Spleen (tissue), 11 donors: ENCODE measurements around the gene NLN. TPM values are rescaled to one million over a fixed set of nuclear protein-coding genes. Genes with fewer than 3 reads are reported as not detected.
A peak's percentile ranks its signal among the peaks of the same experiment; 100 is the strongest.

ENCODE experiments used
- DNase-seq: peaks from one replicate; pipeline ENCODE4 v3.0.0-alpha.2; 2020
- H3K27ac ChIP-seq, 8 donors: fragments of 200-600 bp; sonication (generic) in 7 of 8; 1 replicate in 4 of 8; 2 replicates in 4 of 8; pipeline versions ENCODE4 v1.5.0 to v1.8.0; 2016 to 2021; ENCODE audit warnings: inconsistent platforms in 4 of 8, mild to moderate bottlenecking in 4 of 8, moderate library complexity in 1 of 8
- H3K27me3 ChIP-seq, 7 donors: fragments of 200-600 bp; sonication (generic) in 6 of 7; replicated peaks in 1 of 7; 1 replicate in 4 of 7; 2 replicates in 3 of 7; pipeline versions ENCODE4 v1.5.0 to v1.8.0; 2016 to 2021; ENCODE audit warnings: inconsistent platforms in 3 of 7, mild to moderate bottlenecking in 1 of 7
- H3K36me3 ChIP-seq, 6 donors: fragments of 200-600 bp; sonication (generic) in 5 of 6; 1 replicate in 4 of 6; 2 replicates in 2 of 6; pipeline versions ENCODE4 v1.5.0 to v1.8.0; 2016 to 2021; ENCODE audit warnings: inconsistent platforms in 2 of 6
- H3K4me1 ChIP-seq, 6 donors: fragments of 200-600 bp; sonication (generic) in 5 of 6; 1 replicate in 3 of 6; 2 replicates in 3 of 6; pipeline versions ENCODE4 v1.5.0 to v1.8.0; 2016 to 2021; ENCODE audit warnings: inconsistent platforms in 3 of 6
- H3K4me3 ChIP-seq, 8 donors: fragments of 200-600 bp; sonication (generic) in 7 of 8; 1 replicate in 4 of 8; 2 replicates in 4 of 8; pipeline versions ENCODE4 v1.5.0 to v1.8.0; 2016 to 2021; ENCODE audit warnings: inconsistent platforms in 4 of 8, mild to moderate bottlenecking in 4 of 8, moderate library complexity in 2 of 8
- H3K9me3 ChIP-seq, 8 donors: fragments of 200-600 bp; sonication (generic) in 7 of 8; 1 replicate in 4 of 8; 2 replicates in 4 of 8; pipeline versions ENCODE4 v1.5.0 to v1.8.0; 2016 to 2021; ENCODE audit warnings: inconsistent platforms in 4 of 8
- CTCF ChIP-seq, 11 experiments: fragments of 200-600 bp in 7 of 11; fragments of 450-650 bp in 4 of 11; sonication (generic) in 4 of 11; IDR thresholded peaks in 8 of 11; conservative IDR thresholded peaks in 3 of 11; 1 replicate in 7 of 11; 2 replicates in 4 of 11; pipeline versions ENCODE4 v1.4.0 to v1.8.0; 2016 to 2021; ENCODE audit warnings: antibody characterized with exemption in 11 of 11, inconsistent platforms in 4 of 11, mild to moderate bottlenecking in 1 of 11
- POLR2A ChIP-seq, 3 donors: fragments of 450-650 bp; IDR thresholded peaks; one replicate each; pipeline ENCODE4 v1.5.1; 2017; ENCODE audit warnings: antibody characterized with exemption in 3 of 3, mild to moderate bottlenecking in 1 of 3
- POLR2AphosphoS5 ChIP-seq, 3 donors: sonication (generic); formaldehyde crosslinking; IDR thresholded peaks; one replicate each; pipeline ENCODE4 v1.5.1; 2017; ENCODE audit warnings: antibody characterized with exemption in 3 of 3
- WGBS, 5 donors: extraction: QIAGEN DNeasy Blood & Tissue Kit in 3 of 5; methylation state at CpG; one replicate each; pipeline versions ENCODE4 v1.1.5 to v1.1.7; 2013 to 2018; 5-methylcytosine and 5-hydroxymethylcytosine counted together
- intact Hi-C: fragments of 100-400 bp; cut with DNase I; formaldehyde crosslinking; loops from one replicate; pipeline ENCODE4 v1.15.0; 2023; ENCODE audit warnings: low total_unique reads
- polyA plus RNA-seq, 3 donors: library from polyadenylated mRNA; stranded (reverse); fragments of 200-250 nt; gene quantifications; one replicate each; pipeline ENCODE4 v1.2.1, GENCODE V29; 2013
- total RNA-seq, 7 donors: library from RNA; depleted of rRNA in 3 of 7; stranded (reverse); fragments of >200 nt in 3 of 7; fragmentation: NEBNext Ultra II Directional in 4 of 7; extraction: Animal tissue kit (Norgen Biotek cat#: 25700) in 4 of 7; gene quantifications; one replicate each; pipeline versions ENCODE4 v1.1.0 to v1.2.1, GENCODE V29; 2016 to 2021
- donor health status: healthy with polysubstance abuse.
- donor health status: DM: no; HTN: no; CAD: no; lungs with moderate emphysema.
- donor health status: DM: no; HTN: no; CAD: no.
- donor health status: Bipolar disorder and iron deficiency.
- donor health status: healthy.
- donor health status: DM: no; HTN: no; CAD: no.
- donor health status: DM: yes; HTN: yes; CAD: no.

NLN gene
- total and polyA plus RNA-seq, 10 donors: 1.3 to 24.8 (median 9.0) TPM

GRCh38 chr5:65682148-65682547 lies 39.9 kb upstream of the NLN start:
- Histone ChIP-seq H3K4me1 (no peaks in the 10 kb centered on the region), H3K27ac (no peak overlapping the region), H3K27me3 (no peaks in the 10 kb centered on the region), H3K9me3 (no peaks in the 10 kb centered on the region), H3K36me3 (peaks cover 0 to 82% (median 42%) of the 10 kb centered on the region in 6 donors), H3K4me3 (no peak overlapping the region)
- WGBS, 5 donors: 90 to 96% (median 92%) methylated on average over 3 of the region's 3 CpGs
- TF ChIP-seq POLR2A (IDR thresholded peaks at IDR 0.05): no peak
- no peak for TF ChIP-seq POLR2AphosphoS5 (IDR thresholded peaks at IDR 0.05)
- TF ChIP-seq CTCF (IDR thresholded peaks at IDR 0.05 in 8 of 11, conservative IDR thresholded peaks at IDR 0.05 in 3 of 11): no peak
- intact Hi-C loops: no loop called here
- DNase-seq: no peak

GRCh38 chr5:65693121-65693520 lies 28.9 kb upstream of the NLN start:
- no peak overlapping the region for H3K4me3 ChIP-seq
- peaks cover 0 to 80% (median 7%) of the 10 kb centered on the region in 6 donors for H3K36me3 ChIP-seq
- H3K4me1 ChIP-seq: peaks cover 0 to 3% (median 0%) of the 10 kb centered on the region in 6 donors
- WGBS, 5 donors: 79 to 91% (median 87%) methylated on average over 2 of the region's 2 CpGs
- intact Hi-C loops: no loop called here
- H3K9me3 ChIP-seq: no peaks in the 10 kb centered on the region
- TF ChIP-seq POLR2A (IDR thresholded peaks at IDR 0.05) (no peak), POLR2AphosphoS5 (IDR thresholded peaks at IDR 0.05) (no peak), CTCF (IDR thresholded peaks at IDR 0.05 in 8 of 11, conservative IDR thresholded peaks at IDR 0.05 in 3 of 11) (peak in 1 of 11 experiments; percentile 18)
- H3K27me3 ChIP-seq: no peaks in the 10 kb centered on the region
- no peak overlapping the region for H3K27ac ChIP-seq
- no peak for DNase-seq

- Histone ChIP-seq H3K27ac (no peak overlapping the region), H3K36me3 (peaks cover 0 to 82% (median 12%) of the 10 kb centered on the region in 6 donors), H3K4me3 (no peak overlapping the region), H3K9me3 (no peaks in the 10 kb centered on the region), H3K4me1 (peaks cover 0 to 4% (median 0%) of the 10 kb centered on the region in 6 donors), H3K27me3 (no peaks in the 10 kb centered on the region)
- DNase-seq: no peak
- 71 to 81% (median 75%) methylated on average over 4 of the region's 4 CpGs for WGBS, 5 donors
- TF ChIP-seq POLR2AphosphoS5 (IDR thresholded peaks at IDR 0.05) (no peak), CTCF (IDR thresholded peaks at IDR 0.05 in 8 of 11, conservative IDR thresholded peaks at IDR 0.05 in 3 of 11) (no peak), POLR2A (IDR thresholded peaks at IDR 0.05) (no peak)
- intact Hi-C loops: no loop called here
These were observed 26.7 kb upstream of the NLN start for GRCh38 chr5:65695162-65695755.

- Histone ChIP-seq H3K4me1 (peaks cover 0 to 4% (median 0%) of the 10 kb centered on the region in 6 donors), H3K36me3 (peaks cover 0 to 82% (median 12%) of the 10 kb centered on the region in 6 donors), H3K9me3 (no peaks in the 10 kb centered on the region), H3K27me3 (no peaks in the 10 kb centered on the region), H3K27ac (no peak overlapping the region), H3K4me3 (no peak overlapping the region)
- no peak for TF ChIP-seq CTCF (IDR thresholded peaks at IDR 0.05 in 8 of 11, conservative IDR thresholded peaks at IDR 0.05 in 3 of 11)
- no peak for TF ChIP-seq POLR2AphosphoS5 (IDR thresholded peaks at IDR 0.05)
- no peak for TF ChIP-seq POLR2A (IDR thresholded peaks at IDR 0.05)
- no peak for DNase-seq
- WGBS, 5 donors: 89 to 94% (median 93%) methylated on average over 4 of the region's 4 CpGs
- intact Hi-C loops: no loop called here
These were observed 26.1 kb upstream of the NLN start for GRCh38 chr5:65695896-65696295.
